Inflammatory macrophage treated with lipopolysaccharide for 4 hours (primary cell): ENCODE data around the gene FRS3.

Experiments used
- DNase-seq: peaks from one replicate; pipeline ENCODE4 v3.0.0-alpha.2; 2020

Gene FRS3

DNA sequence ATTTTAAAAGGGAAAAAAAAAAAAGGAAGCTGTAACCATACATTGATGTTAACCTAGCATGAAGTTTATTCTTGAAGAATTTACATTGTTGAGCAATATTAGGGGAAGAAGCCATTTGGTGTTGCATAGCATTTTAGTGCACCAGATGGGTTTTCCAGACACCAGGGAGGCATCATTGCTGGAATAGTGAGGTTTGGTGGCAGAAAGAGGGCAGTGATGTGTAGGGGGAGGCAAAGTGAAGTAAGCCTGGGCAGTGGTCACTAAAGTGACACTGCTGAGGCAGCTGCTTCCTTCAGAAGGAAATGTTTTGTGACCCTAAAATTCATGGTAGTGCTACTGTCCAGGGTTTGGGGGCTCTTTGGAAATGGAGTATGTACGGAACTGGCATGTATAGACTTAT lies 10.3 kb upstream of the FRS3 start:
- peak; percentile 83 for DNase-seq

GRCh38 chr6:41789390-41789724 lies 9.7 kb upstream of the FRS3 start:
- no peak for DNase-seq

DNA sequence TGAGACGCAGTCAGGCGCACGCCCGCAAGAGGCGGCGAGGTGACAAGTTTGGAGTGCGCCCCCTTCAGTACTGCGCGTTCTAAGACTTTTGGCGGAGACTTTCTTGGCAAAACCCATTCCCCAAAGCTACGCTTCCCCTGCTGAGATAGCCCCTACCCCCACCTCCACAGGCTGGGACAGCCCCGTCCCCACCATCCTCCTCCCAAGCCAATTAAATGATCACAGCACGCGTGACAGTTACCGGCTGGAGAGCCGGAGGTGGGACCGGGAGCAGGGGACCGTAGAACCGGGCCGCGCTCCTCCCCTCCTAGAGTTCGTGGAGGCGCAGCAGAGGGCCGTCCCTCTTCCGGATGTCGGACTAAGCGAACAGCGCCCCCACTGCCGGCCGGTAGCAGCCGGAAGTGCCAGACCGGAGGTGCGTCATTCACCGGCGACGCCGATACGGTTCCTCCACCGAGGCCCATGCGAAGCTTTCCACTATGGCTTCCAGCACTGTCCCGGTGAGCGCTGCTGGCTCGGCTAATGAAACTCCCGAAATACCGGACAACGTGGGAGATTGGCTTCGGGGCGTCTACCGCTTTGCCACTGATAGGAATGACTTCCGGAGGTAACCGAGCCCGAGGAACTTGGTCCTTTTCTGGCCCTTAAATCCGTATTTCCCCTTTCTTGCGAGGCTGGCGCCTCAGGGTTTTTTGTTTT lies 7.7 kb upstream of the FRS3 start, which contains the start of gene TOMM6:
TOMM6 (plus strand) TSS at position 476 of the 699 bp plus-strand sequence; CDS start at position 480, 4 bp downstream.
- DNase-seq: peak; percentile 95

DNA sequence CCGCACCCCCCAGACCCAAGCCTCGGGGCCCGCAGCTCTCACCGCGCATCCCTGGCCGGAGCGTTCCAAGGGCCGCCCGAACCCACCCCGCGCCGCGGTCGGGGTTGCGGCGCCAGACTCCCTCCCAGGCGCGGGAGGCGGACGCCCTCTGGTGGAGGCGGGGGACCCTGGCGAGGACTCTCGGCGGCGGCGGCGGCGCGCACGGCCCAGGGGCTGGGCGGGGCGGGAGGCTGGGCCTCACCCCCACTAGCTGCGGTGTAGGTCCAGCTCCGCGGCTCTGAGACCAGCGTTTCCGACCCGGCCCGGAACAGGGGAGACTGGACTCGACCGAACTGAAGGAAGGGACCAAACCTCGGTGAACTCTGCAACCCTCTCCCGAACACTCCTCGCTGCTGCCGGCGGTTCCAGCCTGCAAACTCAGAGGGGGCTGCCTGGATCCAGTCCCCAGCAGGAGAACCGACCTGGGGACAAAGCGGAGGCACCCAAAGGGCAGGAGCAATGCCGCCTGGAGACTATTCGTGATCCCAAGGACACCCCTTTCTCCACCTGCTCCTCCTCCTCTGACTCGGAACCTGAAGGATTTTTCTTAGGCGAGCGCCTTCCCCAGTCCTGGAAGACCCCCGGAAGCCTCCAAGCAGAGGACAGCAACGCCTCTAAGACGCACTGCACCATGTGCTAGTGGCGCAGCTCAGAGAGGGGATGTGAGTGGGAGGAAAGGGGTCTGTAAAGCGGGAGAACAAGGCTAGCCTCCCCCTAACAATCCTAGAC lies 6.9 kb upstream of the FRS3 start:
- peak; percentile 80 for DNase-seq

- no peak for DNase-seq
Measured at GRCh38 chr6:41785689-41786450, 6.2 kb upstream of the FRS3 start.

GRCh38 chr6:41785254-41785653 lies 5.6 kb upstream of the FRS3 start:
- no peak for DNase-seq

GRCh38 chr6:41784581-41785171 lies 5.0 kb upstream of the FRS3 start:
- peak; percentile 89 for DNase-seq

GRCh38 chr6:41783106-41783780 lies 3.5 kb upstream of the FRS3 start:
- DNase-seq: no peak

DNA sequence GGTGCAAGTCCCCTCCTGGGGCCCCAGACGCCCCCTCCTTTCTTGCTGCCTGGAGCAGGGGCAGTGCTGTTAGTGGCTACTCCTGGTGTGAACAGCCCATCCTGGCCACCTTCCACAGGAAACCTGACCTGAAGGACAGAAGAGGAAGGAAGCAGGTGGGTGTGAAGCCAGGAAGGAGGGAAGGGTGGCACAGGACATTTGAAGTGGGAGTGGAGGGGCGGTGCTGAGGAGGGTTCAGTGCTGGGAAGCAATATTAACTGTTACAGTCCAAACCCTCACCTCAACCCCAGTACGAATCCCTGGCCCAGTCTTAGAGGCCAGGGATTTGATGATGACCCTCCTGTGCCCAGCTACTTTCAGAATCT lies 1.6 kb upstream of the FRS3 start:
- DNase-seq: no peak

DNA sequence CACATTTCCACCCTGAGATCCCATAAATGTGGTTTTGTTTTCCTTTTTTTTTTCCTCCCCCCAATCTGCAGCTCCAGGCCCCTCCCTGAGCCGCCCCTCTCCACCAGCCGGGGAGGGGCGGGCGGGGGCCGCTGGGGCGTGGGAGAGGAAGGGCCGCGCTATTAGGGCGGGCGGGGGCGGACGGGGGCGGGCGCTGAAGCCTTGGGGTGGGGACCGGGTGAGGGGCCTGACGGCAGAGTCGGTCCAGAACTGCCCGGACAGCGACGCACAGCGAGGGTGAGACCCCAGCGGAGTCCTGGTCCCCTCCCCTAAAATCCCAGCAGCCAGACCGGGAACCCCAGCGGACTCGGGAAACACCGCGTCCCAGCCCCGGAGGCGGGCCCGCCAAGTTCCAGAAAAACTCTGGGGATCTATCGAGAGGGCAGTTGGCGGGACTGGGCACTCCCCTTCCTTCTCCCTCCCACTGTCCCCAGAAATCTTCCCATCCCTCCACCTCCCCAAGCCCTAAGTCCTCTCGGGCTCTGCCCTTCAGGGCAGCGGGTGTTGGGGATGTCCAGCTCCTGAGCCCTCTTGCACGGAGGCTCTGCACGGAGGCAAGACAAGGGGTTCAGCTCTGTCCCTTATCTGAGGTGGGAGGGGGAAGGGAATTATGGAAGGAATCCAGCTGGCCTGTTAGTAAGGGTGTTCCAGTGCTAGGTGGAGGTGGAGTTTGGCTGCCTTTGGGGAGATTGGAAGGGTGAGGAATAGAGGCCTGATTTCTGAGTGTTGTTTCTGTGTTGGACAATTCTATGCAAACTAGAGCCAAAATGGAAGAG lies 1.1 kb upstream of the FRS3 start, which contains the start of gene PRICKLE4:
PRICKLE4 (plus strand) TSS at position 232 of the 815 bp plus-strand sequence. CDS start 2,692 bp downstream, outside the sequence.
- peak; percentile 3 for DNase-seq

DNA sequence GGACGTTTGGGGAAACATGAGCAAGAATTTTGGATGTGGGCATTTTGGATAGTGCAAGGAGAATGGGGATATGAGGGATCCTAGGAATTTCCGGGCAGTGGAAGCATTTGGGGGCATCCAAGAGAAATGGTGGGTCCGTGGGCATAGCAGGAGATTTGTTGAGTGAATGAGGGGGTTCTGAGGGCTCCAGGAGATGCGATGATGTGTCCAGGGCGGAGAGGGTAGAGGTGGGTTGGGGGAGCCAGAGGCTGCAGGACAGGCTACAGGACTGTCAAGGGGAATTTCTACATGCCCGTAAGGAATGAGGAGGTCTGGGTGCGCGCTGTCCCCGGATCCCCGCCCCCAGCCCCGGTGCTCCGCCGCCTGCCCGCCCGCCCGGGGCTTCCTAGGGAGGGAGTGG lies 364 bp downstream of the FRS3 start:
- no peak for DNase-seq

- DNase-seq: no peak
Measured at GRCh38 chr6:41778895-41779294, 805 bp downstream of the FRS3 start.

DNA sequence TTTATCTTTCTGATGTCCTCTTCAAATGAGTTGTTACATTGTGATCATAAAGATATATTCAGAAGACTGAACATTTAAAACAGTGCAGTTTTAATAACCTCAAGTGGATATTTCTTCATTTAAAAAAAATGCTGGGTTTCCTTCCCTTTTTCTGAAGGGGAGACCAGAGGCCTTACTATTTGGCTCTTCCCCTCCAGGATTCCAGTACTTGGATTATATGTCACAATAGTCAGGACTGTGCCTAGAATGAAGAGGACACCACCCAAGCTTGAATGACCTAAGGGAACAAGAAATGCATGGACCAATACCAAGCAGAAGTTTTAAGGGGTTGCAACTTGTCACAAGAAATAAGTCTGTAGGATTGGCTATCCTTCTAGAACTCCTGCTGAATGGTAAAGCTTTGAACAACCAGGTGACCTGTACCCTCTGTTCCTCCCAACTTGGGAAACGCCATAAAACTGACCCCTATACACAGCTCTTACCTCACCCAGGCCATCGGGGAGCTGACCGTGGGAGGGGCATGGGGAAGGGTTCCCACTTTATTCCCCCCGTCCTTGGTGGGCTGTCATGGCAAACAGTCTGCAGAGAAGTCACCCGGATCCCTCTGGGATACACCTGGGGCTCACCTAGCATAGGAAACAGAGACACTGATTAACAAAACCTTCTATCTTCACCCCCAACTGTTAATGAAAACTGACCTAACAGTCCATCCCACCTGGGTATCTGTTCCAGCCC lies 2.0 kb downstream of the FRS3 start:
- peak; percentile 63 for DNase-seq

GRCh38 chr6:41775293-41775882 lies 4.3 kb downstream of the FRS3 start:
- no peak for DNase-seq

- DNase-seq: no peak
Measured at GRCh38 chr6:41774841-41775240, 4.9 kb downstream of the FRS3 start.

DNA sequence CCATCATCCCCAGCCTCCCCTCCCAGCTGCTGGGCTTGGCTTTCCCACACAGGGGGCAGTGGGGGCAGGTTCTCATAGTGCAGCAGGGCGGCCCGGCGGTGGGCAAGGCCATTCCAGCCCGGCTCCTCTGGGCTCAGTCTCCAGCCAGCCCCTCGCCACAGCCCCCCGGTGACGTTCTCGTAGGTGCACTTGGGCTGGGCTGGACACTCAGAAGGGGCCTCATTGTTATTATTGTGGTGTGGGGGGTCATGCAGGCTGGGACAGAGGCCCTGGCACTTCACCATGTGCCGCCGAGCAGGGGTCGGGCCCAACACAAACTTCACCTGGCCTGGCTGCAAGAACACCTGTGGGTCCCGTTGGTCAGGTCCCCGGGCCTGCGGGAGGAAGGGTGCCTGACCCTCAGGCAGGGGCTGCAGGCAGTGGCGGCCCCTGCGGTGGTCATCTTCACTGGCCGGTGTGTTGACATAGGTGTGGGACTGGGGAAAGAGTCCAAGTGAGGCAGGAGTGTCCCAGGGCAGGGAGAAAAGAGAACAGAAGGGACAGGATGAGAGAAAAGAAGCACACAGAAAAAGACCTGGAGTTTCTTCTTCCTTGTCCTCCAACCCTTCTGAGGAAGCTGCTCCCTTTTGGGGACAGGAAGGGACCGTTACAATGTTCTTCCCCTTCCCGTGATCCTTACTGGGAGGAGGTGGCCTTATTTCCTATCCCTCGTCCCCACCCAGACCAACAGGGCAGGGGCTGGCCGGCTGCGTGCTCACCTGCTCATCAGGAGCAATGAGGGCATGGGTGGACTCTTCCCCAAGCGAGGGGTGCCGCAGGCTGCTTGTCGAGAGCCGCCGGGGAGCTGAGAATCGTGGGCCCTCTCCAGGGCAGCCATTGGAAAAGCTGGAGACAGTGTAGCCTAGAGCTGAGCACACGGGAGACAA lies 8.4 kb downstream of the FRS3 start:
- no peak for DNase-seq

- no peak for DNase-seq
Measured at GRCh38 chr6:41770381-41771057, 9.2 kb downstream of the FRS3 start.

DNA sequence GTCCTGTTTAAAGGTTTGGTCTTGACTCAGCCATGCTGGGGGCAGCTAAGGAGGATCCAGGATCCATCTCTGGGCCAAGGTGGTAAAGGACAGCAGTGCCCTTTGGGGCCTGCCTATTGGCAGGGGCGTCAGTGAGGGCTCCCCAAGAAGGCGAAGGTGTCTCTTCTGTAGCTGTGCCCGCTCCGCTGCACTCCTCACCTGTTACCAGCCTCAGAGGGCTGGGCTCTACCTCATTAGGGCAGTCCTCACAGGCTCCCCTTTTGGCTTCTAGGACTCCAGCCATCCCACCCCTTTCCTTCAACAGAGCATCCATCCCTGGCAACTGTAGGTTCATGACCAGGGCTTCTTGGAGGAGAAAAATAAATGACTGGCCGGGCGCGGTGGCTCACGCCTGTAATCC lies 10.3 kb downstream of the FRS3 start:
- no peak for DNase-seq
